Hepatocyte (in vitro differentiated cells): Measurements from ENCODE around the gene VANGL2. TPM values are rescaled to one million over a fixed set of nuclear protein-coding genes. Genes with fewer than 3 reads are reported as not detected.

ENCODE experiments used
- DNase-seq: peaks from one replicate; pipeline ENCODE4 v3.0.0-alpha.2; 2016; ENCODE audit warnings: low spot score
- H2AFZ ChIP-seq: fragments of 200-600 bp; sonication (generic); 2 replicates; pipeline ENCODE4 v1.6.0; 2016; ENCODE audit warnings: antibody characterized with exemption, mild to moderate bottlenecking
- H3K27ac ChIP-seq: fragments of 200-600 bp; sonication (generic); 2 replicates; pipeline ENCODE4 v1.5.1; 2016; ENCODE audit warnings: mild to moderate bottlenecking
- H3K27me3 ChIP-seq: fragments of 200-600 bp; sonication (generic); 2 replicates; pipeline ENCODE4 v1.6.1; 2016
- H3K36me3 ChIP-seq: fragments of 200-600 bp; sonication (generic); replicated peaks from 2 replicates; pipeline ENCODE4 v1.5.1; 2016; ENCODE audit warnings: low read depth; ENCODE audit not compliant: insufficient read depth
- H3K4me1 ChIP-seq: fragments of 200-600 bp; sonication (generic); 2 replicates; pipeline ENCODE4 v1.5.1; 2016; ENCODE audit warnings: mild to moderate bottlenecking, moderate library complexity; ENCODE audit not compliant: insufficient read depth
- H3K4me2 ChIP-seq: fragments of 200-600 bp; sonication (generic); 2 replicates; pipeline ENCODE4 v1.6.0; 2016
- H3K4me3 ChIP-seq: fragments of 200-600 bp; sonication (generic); 2 replicates; pipeline ENCODE4 v1.5.1; 2016; ENCODE audit warnings: mild to moderate bottlenecking
- H3K79me2 ChIP-seq: fragments of 200-600 bp; sonication (generic); 2 replicates; pipeline ENCODE4 v1.6.0; 2017; ENCODE audit warnings: mild to moderate bottlenecking
- H3K9me2 ChIP-seq: fragments of 200-600 bp; sonication (generic); replicated peaks from 2 replicates; pipeline ENCODE4 v1.6.0; 2017; ENCODE audit warnings: mild to moderate bottlenecking; ENCODE audit not compliant: insufficient read depth
- H3K9me3 ChIP-seq: fragments of 200-600 bp; sonication (generic); 2 replicates; pipeline ENCODE4 v1.5.1; 2016; ENCODE audit warnings: low read depth, mild to moderate bottlenecking
- H4K20me1 ChIP-seq: fragments of 200-600 bp; sonication (generic); 2 replicates; pipeline ENCODE4 v1.6.0; 2016; ENCODE audit warnings: mild to moderate bottlenecking; ENCODE audit not compliant: insufficient read depth, poor library complexity, severe bottlenecking
- CTCF ChIP-seq: fragments of 200-600 bp; sonication (generic); IDR thresholded peaks from 2 replicates; pipeline ENCODE4 v1.5.1; 2016; ENCODE audit warnings: antibody characterized with exemption, mild to moderate bottlenecking; ENCODE audit not compliant: poor library complexity
- EZH2 ChIP-seq: fragments of 200-600 bp; sonication (generic); IDR thresholded peaks from 2 replicates; pipeline ENCODE4 v1.6.1; 2016; ENCODE audit warnings: antibody characterized with exemption, mild to moderate bottlenecking, borderline replicate concordance
- EZH2phosphoT487 ChIP-seq: fragments of 200-600 bp; sonication (generic); IDR thresholded peaks from one replicate; pipeline ENCODE4 v1.6.1; 2018; ENCODE audit warnings: antibody characterized with exemption, mild to moderate bottlenecking, low read depth, moderate library complexity; ENCODE audit not compliant: unreplicated experiment, severe bottlenecking
- WGBS: methylation state at CpG from one replicate; pipeline ENCODE4 v1.1.6; 2016; ENCODE audit warnings: low lambda C conversion rate; ENCODE audit errors: missing lambda C conversion rate; 5-methylcytosine and 5-hydroxymethylcytosine counted together
- polyA plus RNA-seq: library from polyadenylated mRNA; unstranded; fragments of >200 nt; fragmentation: Nextera tagmentation; extraction: Ambion mirVana; gene quantifications from 2 replicates; pipeline ENCODE4 v1.2.1, GENCODE V29; 2016
- total RNA-seq: library from RNA; depleted of rRNA; stranded (reverse); fragments of >200 nt; gene quantifications from 2 replicates; pipeline ENCODE4 v1.2.3, GENCODE V29; 2014

The VANGL2 gene
- total and polyA plus RNA-seq, 2 experiments from 2014 or later: 8.2 to 10.9 TPM

GRCh38 chr1:160454371-160455152 is 54.2 kb downstream of the VANGL2 start:
- TF ChIP-seq EZH2phosphoT487: no peak
- TF ChIP-seq CTCF: no peak
- no peak for TF ChIP-seq EZH2
- 94% methylated on average over 6 of the region's 6 CpGs for WGBS
- Histone ChIP-seq H3K9me3 (no peaks in the 10 kb centered on the region), H3K9me2 (no peaks in the 10 kb centered on the region), H2AFZ (no peak overlapping the region), H3K36me3 (no peaks in the 10 kb centered on the region), H3K4me2 (no peak overlapping the region), H3K27ac (no peak overlapping the region), H3K4me1 (no peaks in the 10 kb centered on the region), H3K79me2 (no peaks in the 10 kb centered on the region), H3K27me3 (no peaks in the 10 kb centered on the region), H3K4me3 (no peak overlapping the region), H4K20me1 (no peaks in the 10 kb centered on the region)
- no peak for DNase-seq

- H3K27me3 ChIP-seq: no peaks in the 10 kb centered on the region
- DNase-seq: no peak
- no peak overlapping the region for H3K27ac ChIP-seq
- H3K79me2 ChIP-seq: no peaks in the 10 kb centered on the region
- no peak overlapping the region for H3K4me3 ChIP-seq
- H3K36me3 ChIP-seq: no peaks in the 10 kb centered on the region
- no peaks in the 10 kb centered on the region for H3K9me2 ChIP-seq
- WGBS: 93% methylated on average over 1 of the region's 1 CpG
- H4K20me1 ChIP-seq: no peaks in the 10 kb centered on the region
- TF ChIP-seq CTCF (no peak), EZH2phosphoT487 (no peak), EZH2 (no peak)
- H2AFZ ChIP-seq: no peak overlapping the region
- no peaks in the 10 kb centered on the region for H3K9me3 ChIP-seq
- no peaks in the 10 kb centered on the region for H3K4me1 ChIP-seq
- no peak overlapping the region for H3K4me2 ChIP-seq
Measured at GRCh38 chr1:160455153-160455517, 54.8 kb downstream of the VANGL2 start.

- Histone ChIP-seq H3K9me3 (no peaks in the 10 kb centered on the region), H3K4me1 (no peaks in the 10 kb centered on the region)
Measured at GRCh38 chr1:160459056-160459455, 58.7 kb downstream of the VANGL2 start.

More at GRCh38 chr1:160459056-160459455, 58.7 kb downstream of the VANGL2 start:
- no peak overlapping the region for H2AFZ ChIP-seq
- H3K79me2 ChIP-seq: no peaks in the 10 kb centered on the region
- DNase-seq: no peak
- H3K4me3 ChIP-seq: no peak overlapping the region
- TF ChIP-seq EZH2phosphoT487 (no peak), CTCF (no peak), EZH2 (no peak)
- H3K9me2 ChIP-seq: no peaks in the 10 kb centered on the region
- H4K20me1 ChIP-seq: no peaks in the 10 kb centered on the region
- no peaks in the 10 kb centered on the region for H3K27me3 ChIP-seq
- WGBS: 68% methylated on average over 2 of the region's 2 CpGs
- H3K36me3 ChIP-seq: no peaks in the 10 kb centered on the region
- no peak overlapping the region for H3K27ac ChIP-seq
- no peak overlapping the region for H3K4me2 ChIP-seq
